ENCODE results near the gene KCTD17.

KCTD17 gene

DNA sequence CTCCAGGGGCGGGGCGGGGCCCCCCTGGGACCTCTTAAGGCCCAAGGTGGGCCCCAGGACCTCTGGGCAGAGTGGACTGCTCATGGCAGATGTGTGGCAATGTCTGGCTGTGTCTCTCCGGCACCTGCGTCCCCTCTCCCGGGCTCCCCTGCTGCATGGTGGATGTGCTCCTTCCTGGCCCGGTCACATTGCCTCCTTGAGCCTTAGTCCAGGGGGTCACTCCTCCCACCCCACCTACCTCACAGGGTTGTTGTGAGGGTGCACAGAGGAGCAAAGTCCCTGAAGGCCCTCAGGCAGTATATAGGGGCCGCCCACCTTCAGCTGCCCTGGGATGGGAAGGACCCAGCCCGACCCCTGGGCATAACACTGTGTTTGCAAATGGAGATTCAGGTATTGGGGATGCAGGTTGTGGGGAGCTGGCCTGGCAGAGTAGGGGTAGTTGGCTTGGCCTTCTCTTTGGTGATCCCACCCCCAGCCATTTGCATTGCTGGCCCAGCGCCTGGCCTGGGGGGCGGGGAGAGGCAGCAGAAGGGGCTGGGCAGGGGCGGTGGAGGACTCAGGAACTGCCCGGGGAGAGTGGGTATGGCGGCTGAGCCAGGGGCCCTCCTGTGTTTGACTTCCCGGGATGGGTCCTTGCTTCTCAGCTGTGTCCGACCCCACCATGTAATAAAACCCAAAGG is 11.3 kb downstream of the KCTD17 start:
- whole genome bisulfite sequencing, 2 experiments (ENCODE audit: insufficient coverage in 2 of 2): 65% methylated on average over 7 to 14 of the region's 15 CpGs
- Histone ChIP-seq H3K4me1 (ENCODE audit: control insufficient read depth, insufficient read depth, low read length, poor library complexity, severe bottlenecking) (peaks cover 5% of the 10 kb centered on the region), H3K27ac (ENCODE audit: low read depth, low read length, severe bottlenecking) (no peak overlapping the region), H3K36me3 (ENCODE audit: control insufficient read depth, insufficient read depth, low read length) (peaks cover 20% of the 10 kb centered on the region), H3K9me3 (ENCODE audit: control insufficient read depth, low read length) (no peaks in the 10 kb centered on the region), H3K4me3 (ENCODE audit: extremely low read depth, insufficient read depth, low read length, poor library complexity, severe bottlenecking) (no peak overlapping the region)

DNA sequence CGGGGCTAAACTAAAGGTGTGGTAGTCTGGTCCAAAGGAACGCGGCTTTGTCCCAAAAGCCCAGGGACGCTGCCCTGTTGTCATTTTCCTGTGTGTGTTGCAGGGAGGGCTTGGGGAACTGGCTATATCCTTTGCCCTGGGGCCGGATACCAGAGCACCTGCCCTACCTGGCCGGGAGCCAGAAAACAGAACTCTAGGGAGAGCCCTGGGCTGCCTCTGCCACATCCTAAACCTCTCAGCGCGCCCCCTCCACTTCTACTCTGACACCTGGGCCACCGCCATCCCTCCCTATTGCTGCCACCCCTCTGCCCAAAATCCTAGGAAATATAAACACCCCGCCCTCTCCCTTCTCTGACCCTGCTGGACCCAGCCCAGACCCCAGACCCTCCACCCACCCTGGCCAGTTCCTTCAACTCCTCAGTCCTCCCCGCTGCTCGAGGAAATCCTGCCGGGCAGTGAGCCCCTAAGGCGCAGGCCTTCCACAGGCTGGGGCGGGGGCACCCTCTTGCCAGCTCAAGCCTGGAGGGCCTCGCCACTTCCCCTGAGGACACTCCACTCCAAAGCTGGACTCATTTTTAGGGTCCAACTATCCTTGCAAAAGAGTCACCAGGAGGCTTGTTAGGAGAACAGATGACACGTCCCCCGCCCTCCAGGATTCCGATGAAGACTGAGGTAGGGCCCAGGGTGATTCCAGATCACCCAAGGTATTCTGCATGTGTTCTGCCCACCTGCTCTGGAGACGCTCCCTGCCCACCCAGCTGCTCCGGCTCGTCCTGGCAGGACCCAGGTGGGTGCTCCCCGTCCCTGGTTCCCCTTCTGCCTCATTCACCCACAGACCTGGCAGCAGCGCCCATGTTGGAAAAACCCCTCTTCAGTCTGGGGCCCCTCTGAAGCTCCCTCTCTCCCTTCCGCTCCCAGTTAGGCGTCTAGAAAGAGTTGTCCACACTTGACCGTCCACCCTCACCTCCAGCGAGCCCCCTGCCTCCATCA is 12.2 kb downstream of the KCTD17 start:
- Histone ChIP-seq H3K4me1 (ENCODE audit: control insufficient read depth, insufficient read depth, low read length, poor library complexity, severe bottlenecking) (peaks cover 5% of the 10 kb centered on the region), H3K36me3 (ENCODE audit: control insufficient read depth, insufficient read depth, low read length) (peaks cover 12% of the 10 kb centered on the region), H3K9me3 (ENCODE audit: control insufficient read depth, low read length) (no peaks in the 10 kb centered on the region), H3K4me3 (ENCODE audit: extremely low read depth, insufficient read depth, low read length, poor library complexity, severe bottlenecking) (no peak overlapping the region), H3K27ac (ENCODE audit: low read depth, low read length, severe bottlenecking) (no peak overlapping the region)
- 92% methylated on average over 24 to 26 of the region's 28 CpGs for WGBS, 2 experiments (ENCODE audit: insufficient coverage in 2 of 2)

DNA sequence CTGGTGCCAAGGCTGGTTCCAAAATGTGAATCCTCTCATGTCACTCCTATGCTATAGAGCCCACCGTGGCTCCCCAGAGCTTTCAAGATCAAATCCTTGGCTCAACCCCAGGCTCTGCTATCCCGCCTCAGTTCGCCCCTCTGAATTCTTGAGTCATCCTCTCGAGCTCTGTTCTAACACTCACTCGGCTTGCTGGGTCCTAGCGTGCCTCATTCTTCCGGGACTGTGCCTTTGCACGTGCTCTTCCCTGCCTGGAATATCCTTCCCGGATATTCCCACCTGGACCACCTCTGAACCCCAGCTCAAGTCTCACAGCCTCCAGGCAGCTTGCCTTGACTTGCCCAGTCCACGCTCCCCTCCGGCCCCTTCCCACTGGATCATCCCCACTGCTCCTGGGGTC is 13.0 kb downstream of the KCTD17 start:
- peaks cover 4% of the 10 kb centered on the region for H3K36me3 ChIP-seq (ENCODE audit: control insufficient read depth, insufficient read depth, low read length)
- peaks cover 5% of the 10 kb centered on the region for H3K4me1 ChIP-seq (ENCODE audit: control insufficient read depth, insufficient read depth, low read length, poor library complexity, severe bottlenecking)
- no peak overlapping the region for H3K27ac ChIP-seq (ENCODE audit: low read depth, low read length, severe bottlenecking)
- WGBS, 2 experiments (ENCODE audit: insufficient coverage in 2 of 2): 90 to 94% methylated on average over 8 to 11 of the region's 11 CpGs
- H3K4me3 ChIP-seq (ENCODE audit: extremely low read depth, insufficient read depth, low read length, poor library complexity, severe bottlenecking): no peak overlapping the region
- H3K9me3 ChIP-seq (ENCODE audit: control insufficient read depth, low read length): no peaks in the 10 kb centered on the region

DNA sequence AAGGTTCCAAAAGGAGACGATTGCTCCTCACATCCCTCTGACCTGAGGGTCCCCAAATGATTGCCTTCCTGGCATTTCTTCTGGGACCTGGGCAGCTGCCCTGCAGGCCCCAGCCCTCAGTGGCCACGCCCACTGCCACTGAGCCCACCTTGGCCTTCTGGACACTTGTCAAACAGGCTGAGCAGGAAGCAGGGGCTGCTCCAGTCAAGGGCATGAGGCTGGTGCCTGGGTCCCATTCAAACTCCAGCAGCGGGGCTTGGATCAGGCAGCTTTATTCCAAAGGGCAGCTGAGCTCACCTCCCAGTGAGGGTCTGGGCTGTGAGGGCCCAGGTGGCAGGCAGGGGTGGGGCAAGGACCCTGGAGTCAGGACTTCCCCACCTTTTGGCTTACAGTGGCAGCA is 13.6 kb downstream of the KCTD17 start:
- H3K4me1 ChIP-seq (ENCODE audit: control insufficient read depth, insufficient read depth, low read length, poor library complexity, severe bottlenecking): peaks cover 5% of the 10 kb centered on the region
- 86 to 92% methylated on average over 3 of the region's 3 CpGs for WGBS, 2 experiments (ENCODE audit: insufficient coverage in 2 of 2)
- H3K4me3 ChIP-seq (ENCODE audit: extremely low read depth, insufficient read depth, low read length, poor library complexity, severe bottlenecking): no peak overlapping the region
- H3K27ac ChIP-seq (ENCODE audit: low read depth, low read length, severe bottlenecking): no peak overlapping the region
- H3K9me3 ChIP-seq (ENCODE audit: control insufficient read depth, low read length): no peaks in the 10 kb centered on the region
- H3K36me3 ChIP-seq (ENCODE audit: control insufficient read depth, insufficient read depth, low read length): peaks cover 4% of the 10 kb centered on the region

DNA sequence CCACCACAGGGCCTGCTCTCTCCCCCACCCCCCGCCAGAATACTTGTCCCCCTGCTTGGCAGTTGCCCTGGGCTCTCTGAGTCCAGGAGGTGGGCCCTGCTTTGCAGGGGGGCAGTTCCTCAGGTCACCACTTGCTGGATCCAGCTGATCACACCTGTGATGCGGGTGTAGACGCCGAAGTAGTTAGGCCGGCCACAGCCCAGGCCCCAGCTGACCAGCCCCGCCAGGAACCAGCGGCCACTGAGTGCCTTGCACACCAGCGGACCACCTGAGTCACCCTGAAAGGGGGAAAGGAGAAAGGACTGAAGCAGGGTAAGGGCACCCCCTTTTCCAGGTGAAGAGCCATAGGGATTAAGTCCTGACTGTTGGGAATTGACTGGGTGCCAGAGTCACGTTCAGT is 14.4 kb downstream of the KCTD17 start:
- Histone ChIP-seq H3K4me1 (ENCODE audit: control insufficient read depth, insufficient read depth, low read length, poor library complexity, severe bottlenecking) (peaks cover 5% of the 10 kb centered on the region), H3K27ac (ENCODE audit: low read depth, low read length, severe bottlenecking) (no peak overlapping the region), H3K36me3 (ENCODE audit: control insufficient read depth, insufficient read depth, low read length) (peaks cover 4% of the 10 kb centered on the region), H3K9me3 (ENCODE audit: control insufficient read depth, low read length) (no peaks in the 10 kb centered on the region), H3K4me3 (ENCODE audit: extremely low read depth, insufficient read depth, low read length, poor library complexity, severe bottlenecking) (no peak overlapping the region)
- WGBS, 2 experiments (ENCODE audit: insufficient coverage in 2 of 2): 94 to 96% methylated on average over 7 to 9 of the region's 9 CpGs

DNA sequence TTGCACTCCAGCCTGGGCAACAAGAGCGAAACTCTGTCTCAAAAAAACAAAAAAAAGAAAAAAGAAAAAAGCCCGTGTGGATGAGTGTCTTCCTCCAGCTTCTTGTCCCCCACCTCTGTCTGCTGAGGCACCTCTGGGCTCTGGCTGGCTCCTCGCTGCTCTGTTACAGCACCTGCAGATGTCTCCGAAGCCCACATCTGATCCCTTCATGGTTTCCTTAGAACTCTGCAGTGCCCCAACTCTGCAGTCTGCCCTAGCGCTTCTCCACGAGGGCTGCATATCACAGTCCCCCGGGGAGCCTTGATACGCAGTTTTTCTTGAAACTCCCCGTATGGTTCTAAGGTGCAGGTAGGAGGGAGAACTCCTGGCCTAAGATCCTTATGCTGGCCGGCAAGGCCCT is 15.9 kb downstream of the KCTD17 start:
- Histone ChIP-seq H3K9me3 (ENCODE audit: control insufficient read depth, low read length) (no peaks in the 10 kb centered on the region), H3K27ac (ENCODE audit: low read depth, low read length, severe bottlenecking) (no peak overlapping the region), H3K4me3 (ENCODE audit: extremely low read depth, insufficient read depth, low read length, poor library complexity, severe bottlenecking) (no peak overlapping the region), H3K36me3 (ENCODE audit: control insufficient read depth, insufficient read depth, low read length) (no peaks in the 10 kb centered on the region), H3K4me1 (ENCODE audit: control insufficient read depth, insufficient read depth, low read length, poor library complexity, severe bottlenecking) (no peaks in the 10 kb centered on the region)
- 86 to 88% methylated on average over 7 to 8 of the region's 10 CpGs for WGBS, 2 experiments (ENCODE audit: insufficient coverage in 2 of 2)

DNA sequence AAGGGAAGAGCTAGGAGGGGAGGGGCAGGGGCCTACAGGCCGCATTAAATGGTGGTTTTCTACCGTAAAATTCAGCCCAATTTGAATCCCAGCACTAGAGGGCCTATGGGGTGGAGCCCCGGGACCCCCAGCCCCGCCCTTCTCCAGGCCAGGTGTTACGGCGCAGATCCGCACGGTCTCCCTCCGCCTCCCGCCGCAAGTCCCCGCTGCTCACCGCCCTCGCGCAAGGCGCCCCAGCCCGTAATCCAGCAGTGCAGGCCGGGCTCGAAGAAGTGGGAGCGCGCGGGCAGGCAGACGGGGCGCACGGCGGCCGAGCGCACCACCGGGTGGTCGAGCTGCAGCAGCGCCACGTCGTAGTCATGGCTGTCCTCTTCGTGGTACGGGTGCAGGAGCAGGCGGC is 17.3 kb downstream of the KCTD17 start:
- 1 to 6% methylated on average over 22 to 32 of the region's 36 CpGs for WGBS, 2 experiments (ENCODE audit: insufficient coverage in 2 of 2)
- Histone ChIP-seq H3K9me3 (ENCODE audit: control insufficient read depth, low read length) (no peaks in the 10 kb centered on the region), H3K27ac (ENCODE audit: low read depth, low read length, severe bottlenecking) (no peak overlapping the region), H3K4me3 (ENCODE audit: extremely low read depth, insufficient read depth, low read length, poor library complexity, severe bottlenecking) (no peak overlapping the region), H3K4me1 (ENCODE audit: control insufficient read depth, insufficient read depth, low read length, poor library complexity, severe bottlenecking) (no peaks in the 10 kb centered on the region), H3K36me3 (ENCODE audit: control insufficient read depth, insufficient read depth, low read length) (no peaks in the 10 kb centered on the region)

DNA sequence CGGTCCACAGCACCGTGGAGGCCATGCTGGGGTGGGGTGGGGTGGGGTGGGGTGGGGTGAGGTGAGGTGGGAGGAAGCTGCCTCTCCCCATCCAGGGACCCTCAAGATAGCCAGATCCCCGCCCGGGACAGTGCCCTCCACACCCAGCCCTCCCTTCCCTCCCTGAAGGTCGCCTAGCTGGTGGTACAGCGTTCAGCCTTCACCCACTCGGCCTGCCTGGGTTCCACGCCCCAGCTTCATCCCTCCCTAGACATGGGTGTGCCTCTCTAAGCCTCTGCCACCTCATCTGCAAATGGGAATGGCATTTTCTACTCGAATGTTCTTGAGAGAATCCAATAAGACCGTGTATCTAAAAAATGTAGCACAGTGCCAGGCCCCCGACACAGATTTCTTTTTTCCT is 17.8 kb downstream of the KCTD17 start:
- Histone ChIP-seq H3K4me3 (ENCODE audit: extremely low read depth, insufficient read depth, low read length, poor library complexity, severe bottlenecking) (no peak overlapping the region), H3K36me3 (ENCODE audit: control insufficient read depth, insufficient read depth, low read length) (no peaks in the 10 kb centered on the region), H3K9me3 (ENCODE audit: control insufficient read depth, low read length) (no peaks in the 10 kb centered on the region), H3K27ac (ENCODE audit: low read depth, low read length, severe bottlenecking) (no peak overlapping the region), H3K4me1 (ENCODE audit: control insufficient read depth, insufficient read depth, low read length, poor library complexity, severe bottlenecking) (no peaks in the 10 kb centered on the region)
- WGBS, 2 experiments (ENCODE audit: insufficient coverage in 2 of 2): 56 to 65% methylated on average over 7 to 9 of the region's 11 CpGs

DNA sequence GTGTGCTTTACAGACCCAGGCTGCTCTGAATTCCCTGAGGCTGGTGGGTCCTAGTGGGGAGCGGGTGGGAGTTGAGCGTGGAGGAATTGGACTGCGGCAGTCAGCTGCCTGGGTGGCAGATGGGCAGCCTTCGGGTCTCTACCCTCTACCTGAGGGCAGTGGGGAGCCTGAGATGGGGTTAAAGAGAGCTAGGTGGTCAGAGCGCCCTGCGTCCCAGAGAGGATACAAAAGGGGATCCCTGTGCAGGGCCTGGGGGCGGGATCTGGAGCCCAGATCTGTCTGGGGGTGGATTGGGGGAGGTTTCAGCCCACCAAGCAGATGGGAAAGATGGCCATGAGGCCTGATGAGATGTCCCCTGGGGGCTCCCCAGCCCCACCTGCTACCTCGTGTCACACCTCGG is 18.2 kb downstream of the KCTD17 start:
- Histone ChIP-seq H3K27ac (ENCODE audit: low read depth, low read length, severe bottlenecking) (no peak overlapping the region), H3K4me3 (ENCODE audit: extremely low read depth, insufficient read depth, low read length, poor library complexity, severe bottlenecking) (no peak overlapping the region), H3K36me3 (ENCODE audit: control insufficient read depth, insufficient read depth, low read length) (no peaks in the 10 kb centered on the region), H3K4me1 (ENCODE audit: control insufficient read depth, insufficient read depth, low read length, poor library complexity, severe bottlenecking) (no peaks in the 10 kb centered on the region), H3K9me3 (ENCODE audit: control insufficient read depth, low read length) (no peaks in the 10 kb centered on the region)
- 72 to 95% methylated on average over 2 to 8 of the region's 9 CpGs for WGBS, 2 experiments (ENCODE audit: insufficient coverage in 2 of 2)

DNA sequence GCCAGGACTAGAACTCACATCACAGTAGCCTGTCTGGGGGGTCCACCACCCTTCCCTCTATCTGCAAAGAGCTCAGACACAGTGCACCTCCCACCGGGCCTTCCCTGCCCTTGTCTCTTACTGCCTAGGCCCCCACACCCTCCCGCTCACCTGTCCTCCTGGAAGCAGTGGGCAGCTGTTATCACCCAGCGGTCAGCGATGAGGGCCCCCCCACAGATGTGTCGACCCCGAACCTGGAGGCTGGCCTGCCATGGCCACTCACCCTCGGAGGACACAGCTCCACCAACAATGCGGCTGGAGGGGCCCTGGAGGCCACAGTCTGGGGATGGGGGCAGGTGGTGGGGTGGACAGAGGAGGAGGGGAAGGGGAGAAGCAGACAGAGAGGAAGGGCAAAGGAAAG is 18.8 kb downstream of the KCTD17 start:
- Histone ChIP-seq H3K27ac (ENCODE audit: low read depth, low read length, severe bottlenecking) (no peak overlapping the region), H3K36me3 (ENCODE audit: control insufficient read depth, insufficient read depth, low read length) (no peaks in the 10 kb centered on the region), H3K4me1 (ENCODE audit: control insufficient read depth, insufficient read depth, low read length, poor library complexity, severe bottlenecking) (no peaks in the 10 kb centered on the region), H3K9me3 (ENCODE audit: control insufficient read depth, low read length) (no peaks in the 10 kb centered on the region), H3K4me3 (ENCODE audit: extremely low read depth, insufficient read depth, low read length, poor library complexity, severe bottlenecking) (no peak overlapping the region)
- WGBS, 2 experiments (ENCODE audit: insufficient coverage in 2 of 2): 72 to 88% methylated on average over 3 to 7 of the region's 8 CpGs

DNA sequence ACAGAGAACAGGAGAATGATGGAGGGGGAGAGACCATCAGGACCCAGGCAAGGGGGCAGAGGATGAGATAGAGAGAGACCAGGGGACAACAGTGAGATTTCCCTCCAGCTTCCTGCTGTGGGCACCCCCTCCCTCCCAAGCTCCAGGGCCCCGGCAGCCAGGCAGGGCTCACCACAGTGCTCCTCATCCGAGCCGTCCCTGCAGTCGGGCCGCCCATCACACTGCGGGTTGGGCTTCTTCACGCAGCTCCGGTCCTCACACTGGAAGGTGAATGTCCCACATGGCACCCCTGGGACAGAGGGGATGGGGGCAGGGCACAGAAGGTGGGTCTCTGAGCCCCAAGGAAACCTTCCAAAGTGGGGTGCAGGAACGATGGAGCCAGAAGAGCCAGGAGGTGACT is 19.2 kb downstream of the KCTD17 start:
- H3K4me1 ChIP-seq (ENCODE audit: control insufficient read depth, insufficient read depth, low read length, poor library complexity, severe bottlenecking): no peaks in the 10 kb centered on the region
- no peaks in the 10 kb centered on the region for H3K36me3 ChIP-seq (ENCODE audit: control insufficient read depth, insufficient read depth, low read length)
- no peak overlapping the region for H3K27ac ChIP-seq (ENCODE audit: low read depth, low read length, severe bottlenecking)
- no peaks in the 10 kb centered on the region for H3K9me3 ChIP-seq (ENCODE audit: control insufficient read depth, low read length)
- H3K4me3 ChIP-seq (ENCODE audit: extremely low read depth, insufficient read depth, low read length, poor library complexity, severe bottlenecking): no peak overlapping the region
- WGBS, 2 experiments (ENCODE audit: insufficient coverage in 2 of 2): 68 to 71% methylated on average over 3 to 9 of the region's 9 CpGs

Measured in mesodermal cell (in vitro differentiated cells).